GM12875 (cell line): ENCODE measurements around the gene SLC29A1.
"Not testable (repeated sequence)": the region's sequence is repeated elsewhere in the genome, so short reads cannot be mapped to it uniquely, and the experiment has no call there.

Experiments used
- H3K4me3 ChIP-seq: one replicate; pipeline ENCODE4 v1.5.1; 2011; ENCODE audit warnings: low read depth, low read length, control low read depth
- CTCF ChIP-seq: IDR thresholded peaks from 2 replicates; pipeline ENCODE4 v1.5.1; 2011; ENCODE audit warnings: low read depth, mild to moderate bottlenecking, control low read depth, inconsistent platforms, low read length, moderate library complexity, borderline replicate concordance; ENCODE audit not compliant: insufficient read depth

Gene SLC29A1

GRCh38 chr6:44179648-44180047 is 43.7 kb upstream of the SLC29A1 start:
- no peak for TF ChIP-seq CTCF
- H3K4me3 ChIP-seq: no peak overlapping the region

- H3K4me3 ChIP-seq: no peak overlapping the region
- TF ChIP-seq CTCF: no peak
These were observed 43.0 kb upstream of the SLC29A1 start for GRCh38 chr6:44180406-44180805.

GRCh38 chr6:44180886-44181285 is 42.5 kb upstream of the SLC29A1 start:
- no peak for TF ChIP-seq CTCF

GRCh38 chr6:44181784-44182183 is 41.6 kb upstream of the SLC29A1 start:
- H3K4me3 ChIP-seq: not testable (repeated sequence)

More at GRCh38 chr6:44180886-44181285, 42.5 kb upstream of the SLC29A1 start:
- H3K4me3 ChIP-seq: no peak overlapping the region

GRCh38 chr6:44182911-44183390 is 40.4 kb upstream of the SLC29A1 start:
- no peak overlapping the region for H3K4me3 ChIP-seq
- TF ChIP-seq CTCF: no peak

DNA sequence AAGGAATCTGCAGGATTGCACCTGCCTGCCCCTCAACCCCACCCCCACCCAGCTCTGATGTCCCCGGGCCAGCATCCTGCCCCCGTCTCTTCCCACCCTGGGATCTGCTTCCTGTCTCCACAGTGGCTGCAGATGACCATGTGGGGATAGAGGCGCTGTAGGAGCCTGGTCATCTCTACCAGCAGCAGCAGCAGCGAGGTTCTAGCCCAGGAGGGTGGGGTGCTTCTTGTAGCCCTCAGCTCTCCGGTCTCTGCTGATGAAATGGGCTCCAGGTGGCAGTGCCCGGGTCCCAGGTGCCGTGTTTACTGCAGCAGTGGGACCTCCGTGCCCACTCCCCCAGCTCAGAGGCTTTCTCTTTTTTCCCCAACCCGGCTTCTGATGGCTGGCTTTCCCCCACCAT is 39.6 kb upstream of the SLC29A1 start:
- no peak overlapping the region for H3K4me3 ChIP-seq
- no peak for TF ChIP-seq CTCF

- not testable (repeated sequence) for H3K4me3 ChIP-seq
These were observed 38.0 kb upstream of the SLC29A1 start for GRCh38 chr6:44185356-44185755.

GRCh38 chr6:44185953-44186634 is 37.3 kb upstream of the SLC29A1 start:
- H3K4me3 ChIP-seq: no peak overlapping the region

More at GRCh38 chr6:44185953-44186634, 37.3 kb upstream of the SLC29A1 start:
- no peak for TF ChIP-seq CTCF
